Bronchial epithelial cell (primary cell): ENCODE measurements around the gene ADAM8. TPM values are rescaled to one million over a fixed set of nuclear protein-coding genes. Genes with fewer than 3 reads are reported as not detected.

Experiments
- DNase-seq: peaks from one replicate; pipeline ENCODE4 v3.0.0-alpha.2; 2010; ENCODE audit warnings: low read depth
- FAIRE-seq: peaks from 2 replicates; lab custom pipeline; 2011; peaks lifted over from hg19 to GRCh38; lab: Jason Lieb, UNC
- H3K27me3 ChIP-seq: 2 replicates; pipeline ENCODE4 v1.5.1; 2011; ENCODE audit warnings: low read length; ENCODE audit not compliant: control insufficient read depth, insufficient read depth
- H3K36me3 ChIP-seq: 2 replicates; pipeline ENCODE4 v1.5.1; 2011; ENCODE audit warnings: low read length; ENCODE audit not compliant: control insufficient read depth, insufficient read depth
- H3K4me3 ChIP-seq: 2 replicates; pipeline ENCODE4 v1.5.1; 2011; ENCODE audit warnings: mild to moderate bottlenecking, low read depth, low read length, control low read depth
- CTCF ChIP-seq: IDR thresholded peaks from 2 replicates; pipeline ENCODE4 v1.5.1; 2011; ENCODE audit warnings: mild to moderate bottlenecking, moderate library complexity, low read length, control low read depth, inconsistent platforms; ENCODE audit not compliant: insufficient read depth, severe bottlenecking
- total RNA-seq: library from RNA; depleted of rRNA; stranded (reverse); fragments of >200 nt; gene quantifications from 2 replicates; pipeline ENCODE4 v1.2.1, GENCODE V29; 2014

Gene ADAM8
- total RNA-seq, 1 donor from 2014 or later: 34.2 TPM

GRCh38 chr10:133255323-133255722, 21.3 kb downstream of the ADAM8 start:
- TF ChIP-seq CTCF: no peak
- DNase-seq: no peak
- Histone ChIP-seq H3K36me3 (no peaks in the 10 kb centered on the region), H3K4me3 (no peak overlapping the region), H3K27me3 (no peaks in the 10 kb centered on the region)
- FAIRE-seq: no peak

- H3K36me3 ChIP-seq: no peaks in the 10 kb centered on the region
- H3K27me3 ChIP-seq: peaks cover 2% of the 10 kb centered on the region
- DNase-seq: no peak
- no peak for FAIRE-seq
- H3K4me3 ChIP-seq: no peak overlapping the region
- no peak for TF ChIP-seq CTCF
Observed at GRCh38 chr10:133254421-133255120, 22.1 kb downstream of the ADAM8 start.

- no peaks in the 10 kb centered on the region for H3K36me3 ChIP-seq
- DNase-seq (no peak), FAIRE-seq (no peak)
- H3K27me3 ChIP-seq: peaks cover 2% of the 10 kb centered on the region
- no peak overlapping the region for H3K4me3 ChIP-seq
- no peak for TF ChIP-seq CTCF
Observed at GRCh38 chr10:133253361-133253955, 23.2 kb downstream of the ADAM8 start.

- peaks cover 4% of the 10 kb centered on the region for H3K27me3 ChIP-seq
Observed at GRCh38 chr10:133252223-133252552, 24.5 kb downstream of the ADAM8 start.

GRCh38 chr10:133251388-133252222, 25.1 kb downstream of the ADAM8 start:
- no peak for DNase-seq
- Histone ChIP-seq H3K4me3 (no peak overlapping the region), H3K36me3 (no peaks in the 10 kb centered on the region), H3K27me3 (peaks cover 4% of the 10 kb centered on the region)
- no peak for TF ChIP-seq CTCF
- FAIRE-seq: no peak

More at GRCh38 chr10:133252223-133252552, 24.5 kb downstream of the ADAM8 start:
- no peak for TF ChIP-seq CTCF
- H3K4me3 ChIP-seq: no peak overlapping the region
- H3K36me3 ChIP-seq: no peaks in the 10 kb centered on the region
- no peak for DNase-seq
- no peak for FAIRE-seq
